Lower leg skin (tissue), 4 donors: ENCODE measurements around the gene DNMT3A. TPM values are rescaled to one million over a fixed set of nuclear protein-coding genes. Genes with fewer than 3 reads are reported as not detected.

Experiments
- DNase-seq, 2 donors: peaks; one replicate each; pipeline ENCODE4 v3.0.0-alpha.2; 2019; ENCODE audit warnings: low spot score in 2 of 2
- H3K4me3 ChIP-seq: fragments of 200-600 bp; sonication (generic); 2 replicates; pipeline ENCODE4 v1.5.1; 2017; ENCODE audit warnings: mild to moderate bottlenecking, low read depth; ENCODE audit not compliant: poor library complexity, severe bottlenecking
- CTCF ChIP-seq, 3 donors: fragments of 450-650 bp; IDR thresholded peaks; one replicate each; pipeline ENCODE4 v1.5.1; 2016; ENCODE audit warnings: antibody characterized with exemption in 3 of 3, mild to moderate bottlenecking in 3 of 3, moderate library complexity in 2 of 3
- POLR2A ChIP-seq, 2 donors: fragments of 450-650 bp; IDR thresholded peaks; one replicate each; pipeline ENCODE4 v1.6.1; 2016 to 2017; ENCODE audit warnings: antibody characterized with exemption in 2 of 2, mild to moderate bottlenecking in 1 of 2, moderate library complexity in 1 of 2
- WGBS, 2 donors: methylation state at CpG; one replicate each; pipeline ENCODE4 v1.1.5; 2018; 5-methylcytosine and 5-hydroxymethylcytosine counted together
- intact Hi-C: fragments of 100-400 bp; cut with DNase I; formaldehyde crosslinking; loops from one replicate; pipeline ENCODE4 v1.15.0; 2023; ENCODE audit warnings: low total_unique reads
- total RNA-seq, 4 donors: library from RNA; depleted of rRNA; stranded (reverse); fragments of >200 nt; gene quantifications; one replicate each; pipeline ENCODE4 v1.1.0, GENCODE V29; 2016

DNMT3A gene
- total RNA-seq, 4 donors from 2014 or later = 4.3 to 7.4 (median 6.9) TPM

- TF ChIP-seq POLR2A (IDR thresholded peaks at IDR 0.05) = no peak
- TF ChIP-seq CTCF (IDR thresholded peaks at IDR 0.05) = no peak
- DNase-seq = no peak
- WGBS, 2 donors = 82 to 88% methylated on average over 8 of the region's 8 CpGs
- intact Hi-C loops = loop anchor here (5.0 kb wide), 1 partner anchor 671 kb away; no protein-coding TSS in a partner anchor
- H3K4me3 ChIP-seq = no peak overlapping the region
Observed at GRCh38 chr2:25385910-25386309, 44.2 kb upstream of the DNMT3A start.

- H3K4me3 ChIP-seq = no peak overlapping the region
- WGBS, 2 donors = 94 to 95% methylated on average over 9 of the region's 9 CpGs
- intact Hi-C loops = no loop called here
- DNase-seq = peak in 1 of 2 donors; percentile 71
- TF ChIP-seq CTCF (IDR thresholded peaks at IDR 0.05) = no peak
- TF ChIP-seq POLR2A (IDR thresholded peaks at IDR 0.05) = no peak
Observed at GRCh38 chr2:25383806-25384205, 42.1 kb upstream of the DNMT3A start.

- H3K4me3 ChIP-seq = no peak overlapping the region
- intact Hi-C loops = no loop called here
- no peak for TF ChIP-seq POLR2A (IDR thresholded peaks at IDR 0.05)
- TF ChIP-seq CTCF (IDR thresholded peaks at IDR 0.05) = no peak
- 74 to 87% methylated on average over 7 of the region's 7 CpGs for WGBS, 2 donors
- peak in 1 of 2 donors; percentile 62 for DNase-seq
Observed at GRCh38 chr2:25381502-25381901, 39.8 kb upstream of the DNMT3A start.

GRCh38 chr2:25380586-25381375, 39.1 kb upstream of the DNMT3A start:
- DNase-seq = peak in 1 of 2 donors; percentile 58
- H3K4me3 ChIP-seq = no peak overlapping the region
- 62 to 63% methylated on average over 12 of the region's 12 CpGs for WGBS, 2 donors
- TF ChIP-seq CTCF (IDR thresholded peaks at IDR 0.05) (no peak), POLR2A (IDR thresholded peaks at IDR 0.05) (no peak)
- intact Hi-C loops = no loop called here

- peak in 1 of 2 donors; percentile 5 for DNase-seq
- intact Hi-C loops = no loop called here
- H3K4me3 ChIP-seq = no peak overlapping the region
- TF ChIP-seq POLR2A (IDR thresholded peaks at IDR 0.05) = no peak
- TF ChIP-seq CTCF (IDR thresholded peaks at IDR 0.05) = no peak
- 94 to 97% methylated on average over 5 of the region's 5 CpGs for WGBS, 2 donors
Observed at GRCh38 chr2:25380023-25380422, 38.3 kb upstream of the DNMT3A start.
